Colonic mucosa (tissue), 4 donors: ENCODE data around the gene ATP9A. TPM values are rescaled to one million over a fixed set of nuclear protein-coding genes. Genes with fewer than 3 reads are reported as not detected.

ENCODE experiments used
- DNase-seq: peaks from one replicate; pipeline ENCODE4 v3.0.0-alpha.2; 2020
- H3K27ac ChIP-seq: fragments of 200-600 bp; one replicate; pipeline ENCODE4 v1.8.0; 2021
- H3K27me3 ChIP-seq: fragments of 200-600 bp; one replicate; pipeline ENCODE4 v1.8.0; 2021
- H3K36me3 ChIP-seq: fragments of 200-600 bp; one replicate; pipeline ENCODE4 v1.8.0; 2021
- H3K4me1 ChIP-seq: fragments of 200-600 bp; one replicate; pipeline ENCODE4 v1.8.0; 2021; ENCODE audit warnings: mild to moderate bottlenecking
- H3K4me3 ChIP-seq: fragments of 200-600 bp; one replicate; pipeline ENCODE4 v1.8.0; 2021
- H3K9ac ChIP-seq, 2 donors: one replicate each; pipeline ENCODE4 v1.7.0; 2013; ENCODE audit warnings: control low read depth in 2 of 2, low read depth in 2 of 2, low read length in 2 of 2
- H3K9me3 ChIP-seq: fragments of 200-600 bp; one replicate; pipeline ENCODE4 v1.8.0; 2021
- CTCF ChIP-seq: fragments of 200-600 bp; IDR thresholded peaks from one replicate; pipeline ENCODE4 v1.8.0; 2022; ENCODE audit warnings: antibody characterized with exemption, mild to moderate bottlenecking
- intact Hi-C: fragments of 100-400 bp; cut with DNase I; formaldehyde crosslinking; loops from one replicate; pipeline ENCODE4 v1.14.1; 2022
- total RNA-seq, 2 donors: library from RNA; stranded (reverse); fragmentation: NEBNext Ultra II Directional in 1 of 2; extraction: Animal tissue kit (Norgen Biotek cat#: 25700) in 1 of 2; gene quantifications; one replicate each; pipeline ENCODE4 v1.2.1, GENCODE V29; 2021
- donor health status: healthy.
- donor health status: DM: no; HTN: no; CAD: no.
- donor health status: DM: no; HTN: no; CAD: no.

Gene ATP9A
- total RNA-seq, 2 donors from 2014 or later: 40.2 to 70.1 TPM

- no peak overlapping the region for H3K27ac ChIP-seq
Measured at GRCh38 chr20:51585148-51585547, 183.0 kb downstream of the ATP9A start.

GRCh38 chr20:51584737-51585136, 183.5 kb downstream of the ATP9A start:
- TF ChIP-seq CTCF: no peak
- DNase-seq: no peak
- H3K36me3 ChIP-seq: no peaks in the 10 kb centered on the region
- no peak overlapping the region for H3K9ac ChIP-seq
- H3K27me3 ChIP-seq: no peaks in the 10 kb centered on the region
- H3K27ac ChIP-seq: no peak overlapping the region
- H3K4me1 ChIP-seq: no peaks in the 10 kb centered on the region
- intact Hi-C loops: no loop called here
- no peaks in the 10 kb centered on the region for H3K9me3 ChIP-seq
- H3K4me3 ChIP-seq: no peak overlapping the region

More at GRCh38 chr20:51585148-51585547, 183.0 kb downstream of the ATP9A start:
- intact Hi-C loops: no loop called here
- Histone ChIP-seq H3K9me3 (no peaks in the 10 kb centered on the region), H3K27me3 (no peaks in the 10 kb centered on the region), H3K9ac (no peak overlapping the region), H3K36me3 (no peaks in the 10 kb centered on the region), H3K4me3 (no peak overlapping the region), H3K4me1 (no peaks in the 10 kb centered on the region)
- DNase-seq: no peak
- no peak for TF ChIP-seq CTCF

- Histone ChIP-seq H3K36me3 (no peaks in the 10 kb centered on the region), H3K9ac (no peak overlapping the region), H3K4me3 (no peak overlapping the region), H3K9me3 (no peaks in the 10 kb centered on the region), H3K4me1 (no peaks in the 10 kb centered on the region), H3K27me3 (no peaks in the 10 kb centered on the region), H3K27ac (no peak overlapping the region)
- TF ChIP-seq CTCF: no peak
- intact Hi-C loops: no loop called here
- DNase-seq: no peak
Measured at GRCh38 chr20:51584116-51584515, 184.1 kb downstream of the ATP9A start.

GRCh38 chr20:51583499-51583898, 184.7 kb downstream of the ATP9A start:
- no peak overlapping the region for H3K27ac ChIP-seq
- no peak overlapping the region for H3K4me3 ChIP-seq
- H3K27me3 ChIP-seq: no peaks in the 10 kb centered on the region
- no peaks in the 10 kb centered on the region for H3K36me3 ChIP-seq
- H3K9me3 ChIP-seq: no peaks in the 10 kb centered on the region
- no peaks in the 10 kb centered on the region for H3K4me1 ChIP-seq
- no peak for TF ChIP-seq CTCF
- intact Hi-C loops: no loop called here
- DNase-seq: no peak
- H3K9ac ChIP-seq: no peak overlapping the region

GRCh38 chr20:51583073-51583472, 185.1 kb downstream of the ATP9A start:
- H3K9me3 ChIP-seq: no peaks in the 10 kb centered on the region
- no peak overlapping the region for H3K9ac ChIP-seq
- H3K27ac ChIP-seq: no peak overlapping the region
- DNase-seq: no peak
- H3K36me3 ChIP-seq: no peaks in the 10 kb centered on the region
- H3K27me3 ChIP-seq: no peaks in the 10 kb centered on the region
- intact Hi-C loops: no loop called here
- H3K4me1 ChIP-seq: no peaks in the 10 kb centered on the region
- TF ChIP-seq CTCF: no peak
- no peak overlapping the region for H3K4me3 ChIP-seq

GRCh38 chr20:51581571-51581970, 186.6 kb downstream of the ATP9A start:
- H3K27ac ChIP-seq: no peak overlapping the region
- no peaks in the 10 kb centered on the region for H3K9me3 ChIP-seq
- no peak overlapping the region for H3K4me3 ChIP-seq
- no peak for DNase-seq
- H3K4me1 ChIP-seq: no peaks in the 10 kb centered on the region
- no peak for TF ChIP-seq CTCF
- H3K36me3 ChIP-seq: no peaks in the 10 kb centered on the region
- no peak overlapping the region for H3K9ac ChIP-seq
- intact Hi-C loops: no loop called here
- H3K27me3 ChIP-seq: no peaks in the 10 kb centered on the region
